ENCODE data around the gene ATP2B2.

ATP2B2 gene

DNA sequence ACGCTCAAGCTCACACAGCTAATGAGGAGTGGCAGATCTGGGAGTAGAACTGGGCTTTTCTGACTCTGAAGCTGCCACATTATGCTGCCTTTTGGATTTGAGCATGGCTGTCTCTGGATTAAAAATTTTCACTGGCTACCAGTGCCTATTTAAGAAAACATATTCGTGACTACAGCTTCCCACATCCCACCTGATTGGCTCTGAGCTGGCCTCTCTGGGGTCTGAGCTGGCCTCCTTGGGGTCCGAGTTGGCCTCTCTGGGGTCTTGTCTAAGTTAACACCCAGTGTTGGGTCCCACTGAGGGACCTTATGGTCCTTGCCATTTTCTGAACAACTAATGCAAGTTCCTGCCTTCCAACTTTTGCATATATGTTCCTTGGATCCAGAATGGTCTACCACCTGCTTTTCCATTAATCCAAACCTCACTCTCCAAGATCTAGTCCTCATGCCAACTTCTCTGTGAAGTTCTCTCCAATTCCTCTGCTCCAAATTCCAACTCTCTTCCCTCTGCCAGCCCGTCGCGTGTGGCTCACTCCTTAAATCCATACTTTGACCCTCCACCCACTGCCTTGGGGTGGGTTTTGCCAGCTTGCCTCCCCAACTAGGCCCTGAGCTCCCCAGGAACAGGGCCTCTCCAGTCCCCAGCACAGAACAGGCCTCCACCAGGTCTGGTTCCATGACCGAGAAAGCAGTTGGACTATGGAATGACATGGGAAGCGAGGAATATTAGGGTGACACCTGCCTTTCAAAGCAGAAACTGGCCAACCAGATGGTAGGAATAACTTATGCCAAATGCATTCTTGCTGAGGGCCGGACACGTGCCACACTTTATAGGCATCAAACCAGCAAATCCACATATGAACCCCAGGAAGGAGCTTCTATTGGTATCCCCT is 42.5 kb downstream of the ATP2B2 start:
- no peaks in the 10 kb centered on the region for H3K4me1 ChIP-seq (ENCODE audit: insufficient read depth, insufficient read length)
- H3K9ac ChIP-seq (ENCODE audit: insufficient read length, low read depth): no peak overlapping the region
- DNase-seq (ENCODE audit: low read depth, low spot score): no peak
- TF ChIP-seq SUZ12 (IDR thresholded peaks at IDR 0.05; ENCODE audit: extremely low read depth, insufficient read depth, insufficient read length): no peak
- TF ChIP-seq YY1 (IDR thresholded peaks at IDR 0.05; ENCODE audit: insufficient read depth, insufficient read length): no peak
- TF ChIP-seq ZNF274 (IDR thresholded peaks at IDR 0.05; ENCODE audit: low read depth, low read length): no peak
- peaks cover 19% of the 10 kb centered on the region for H3K27me3 ChIP-seq (ENCODE audit: insufficient read depth, insufficient read length)
- no peak overlapping the region for H3K4me3 ChIP-seq (ENCODE audit: insufficient read length, low read depth)
- no peaks in the 10 kb centered on the region for H3K9me3 ChIP-seq (ENCODE audit: insufficient read depth, low read length)
- no peaks in the 10 kb centered on the region for H3K36me3 ChIP-seq (ENCODE audit: insufficient read depth, insufficient read length, low read length)

DNA sequence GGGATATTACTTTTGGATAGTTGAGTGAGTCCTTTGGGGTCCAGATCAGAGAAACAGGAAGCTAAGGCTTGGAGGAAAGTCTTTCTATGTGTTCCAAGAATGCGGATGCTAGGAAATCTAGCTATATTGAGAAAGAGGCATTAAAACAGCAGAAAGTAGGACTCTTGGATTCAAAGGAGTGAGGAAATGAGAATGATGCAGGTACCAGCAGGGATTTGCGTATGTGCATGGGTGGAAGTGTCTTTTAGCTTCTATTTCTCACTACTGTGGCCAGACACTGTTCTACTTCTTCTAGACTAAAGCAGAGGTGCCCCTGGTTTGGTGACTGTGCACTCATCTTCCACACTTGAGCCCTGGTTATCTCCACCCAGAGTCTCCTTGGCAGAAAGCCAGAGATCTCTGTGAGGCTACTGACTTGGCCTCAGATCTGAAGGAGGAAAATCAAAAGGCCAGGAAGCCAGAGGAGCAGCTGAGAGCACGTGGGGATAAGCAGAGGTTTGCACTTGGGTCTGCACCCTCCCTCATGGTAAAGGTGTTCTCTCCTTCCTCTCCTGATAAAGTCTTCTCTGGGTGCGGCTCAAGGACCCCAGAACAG is 44.3 kb downstream of the ATP2B2 start:
- Histone ChIP-seq H3K4me1 (ENCODE audit: insufficient read depth, insufficient read length) (no peaks in the 10 kb centered on the region), H3K4me3 (ENCODE audit: insufficient read length, low read depth) (no peak overlapping the region), H3K9ac (ENCODE audit: insufficient read length, low read depth) (no peak overlapping the region), H3K27me3 (ENCODE audit: insufficient read depth, insufficient read length) (peaks cover 25% of the 10 kb centered on the region), H3K9me3 (ENCODE audit: insufficient read depth, low read length) (no peaks in the 10 kb centered on the region), H3K36me3 (ENCODE audit: insufficient read depth, insufficient read length, low read length) (no peaks in the 10 kb centered on the region)
- DNase-seq (ENCODE audit: low read depth, low spot score): no peak
- TF ChIP-seq ZNF274 (IDR thresholded peaks at IDR 0.05; ENCODE audit: low read depth, low read length) (no peak), SUZ12 (IDR thresholded peaks at IDR 0.05; ENCODE audit: extremely low read depth, insufficient read depth, insufficient read length) (no peak), YY1 (IDR thresholded peaks at IDR 0.05; ENCODE audit: insufficient read depth, insufficient read length) (no peak)

DNA sequence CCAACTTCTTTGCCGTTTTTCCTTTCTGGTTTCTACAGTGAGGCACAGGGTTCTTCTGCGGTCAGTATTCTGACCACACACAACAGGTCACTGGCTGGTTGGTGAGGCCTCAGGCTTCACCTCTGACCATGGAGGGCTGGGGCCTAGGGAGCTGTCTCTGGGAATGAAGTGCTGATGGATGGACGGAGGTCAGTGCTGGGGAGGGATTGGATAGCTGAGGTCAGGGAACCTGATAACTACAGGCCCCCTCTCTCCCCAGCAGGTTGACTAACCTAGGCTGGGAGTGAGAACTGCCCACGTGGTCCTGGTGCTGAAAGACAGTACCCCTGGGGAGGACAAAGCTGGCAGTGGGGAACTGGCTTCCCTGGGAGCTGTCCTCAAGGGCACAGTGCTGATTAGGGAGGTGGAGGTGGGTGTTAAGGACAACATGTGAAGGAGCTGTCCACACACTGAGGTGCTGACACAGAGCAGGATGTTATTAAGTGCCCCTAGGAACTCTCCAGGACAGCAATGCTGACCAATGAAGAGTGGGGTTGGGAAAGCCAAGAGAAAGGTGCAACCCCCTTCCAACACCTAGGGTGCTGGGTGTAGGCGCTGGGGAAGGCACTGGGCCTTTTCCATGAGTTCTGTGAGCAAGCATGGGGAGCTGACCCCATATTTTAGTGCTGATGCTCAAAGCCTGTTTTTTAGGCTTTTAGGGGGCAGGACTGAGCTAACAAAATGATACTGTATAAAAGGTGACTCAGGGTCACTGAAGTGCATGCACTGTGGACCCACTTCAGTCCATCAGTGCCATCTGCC is 45.2 kb downstream of the ATP2B2 start:
- peak; percentile 95 for DNase-seq (ENCODE audit: low read depth, low spot score)
- TF ChIP-seq ZNF274 (IDR thresholded peaks at IDR 0.05; ENCODE audit: low read depth, low read length) (no peak), SUZ12 (IDR thresholded peaks at IDR 0.05; ENCODE audit: extremely low read depth, insufficient read depth, insufficient read length) (no peak), YY1 (IDR thresholded peaks at IDR 0.05; ENCODE audit: insufficient read depth, insufficient read length) (no peak)
- peaks cover 25% of the 10 kb centered on the region for H3K27me3 ChIP-seq (ENCODE audit: insufficient read depth, insufficient read length)
- no peak overlapping the region for H3K4me3 ChIP-seq (ENCODE audit: insufficient read length, low read depth)
- no peak overlapping the region for H3K9ac ChIP-seq (ENCODE audit: insufficient read length, low read depth)
- H3K36me3 ChIP-seq (ENCODE audit: insufficient read depth, insufficient read length, low read length): no peaks in the 10 kb centered on the region
- no peaks in the 10 kb centered on the region for H3K9me3 ChIP-seq (ENCODE audit: insufficient read depth, low read length)
- H3K4me1 ChIP-seq (ENCODE audit: insufficient read depth, insufficient read length): no peaks in the 10 kb centered on the region

DNA sequence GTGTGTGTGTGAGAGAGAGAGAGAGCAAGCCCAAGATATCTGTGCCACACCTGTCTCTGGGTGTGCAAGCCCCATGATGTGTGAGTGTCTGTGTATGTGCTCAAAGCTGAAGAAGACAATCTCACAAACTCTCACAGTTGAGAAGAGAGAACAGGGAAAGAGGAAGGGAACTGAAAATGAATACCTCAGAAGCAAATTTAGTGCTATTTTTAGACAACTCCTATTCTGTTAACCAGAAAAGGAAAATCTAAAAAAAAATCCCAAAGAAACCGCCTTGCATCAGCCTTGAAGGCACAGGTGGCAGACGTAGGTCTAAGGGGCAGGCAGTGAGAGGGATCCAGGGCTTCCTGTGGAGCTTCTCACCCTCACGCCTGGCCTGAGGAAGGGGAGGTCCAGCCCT is 47.8 kb downstream of the ATP2B2 start:
- H3K36me3 ChIP-seq (ENCODE audit: insufficient read depth, insufficient read length, low read length): no peaks in the 10 kb centered on the region
- H3K9me3 ChIP-seq (ENCODE audit: insufficient read depth, low read length): no peaks in the 10 kb centered on the region
- no peak overlapping the region for H3K9ac ChIP-seq (ENCODE audit: insufficient read length, low read depth)
- TF ChIP-seq ZNF274 (IDR thresholded peaks at IDR 0.05; ENCODE audit: low read depth, low read length) (no peak), YY1 (IDR thresholded peaks at IDR 0.05; ENCODE audit: insufficient read depth, insufficient read length) (no peak)
- no peaks in the 10 kb centered on the region for H3K4me1 ChIP-seq (ENCODE audit: insufficient read depth, insufficient read length)
- no peak overlapping the region for H3K4me3 ChIP-seq (ENCODE audit: insufficient read length, low read depth)
- peaks cover 47% of the 10 kb centered on the region for H3K27me3 ChIP-seq (ENCODE audit: insufficient read depth, insufficient read length)
- DNase-seq (ENCODE audit: low read depth, low spot score): no peak

DNA sequence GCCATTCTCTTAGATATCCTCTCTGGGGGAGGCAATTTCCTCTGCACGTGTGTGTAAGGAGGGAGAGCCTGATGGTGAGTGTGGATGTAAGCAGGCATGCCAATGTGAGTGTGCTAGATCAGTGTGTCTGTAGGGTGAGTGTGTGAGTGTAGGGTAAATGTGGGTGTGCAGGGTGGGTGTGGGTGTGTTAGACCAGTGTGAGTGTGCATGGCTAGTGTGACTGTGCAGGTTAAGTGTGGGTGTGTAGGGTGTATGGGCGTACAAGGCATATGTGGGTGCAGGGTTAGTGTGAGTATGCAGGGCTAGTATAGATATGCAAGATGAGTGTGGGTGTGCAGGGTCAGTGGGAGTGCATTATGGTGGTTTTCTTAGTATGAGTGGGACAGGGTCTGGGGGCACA is 48.4 kb downstream of the ATP2B2 start:
- H3K36me3 ChIP-seq (ENCODE audit: insufficient read depth, insufficient read length, low read length): no peaks in the 10 kb centered on the region
- no peaks in the 10 kb centered on the region for H3K9me3 ChIP-seq (ENCODE audit: insufficient read depth, low read length)
- H3K4me1 ChIP-seq (ENCODE audit: insufficient read depth, insufficient read length): no peaks in the 10 kb centered on the region
- no peak overlapping the region for H3K4me3 ChIP-seq (ENCODE audit: insufficient read length, low read depth)
- no peak for DNase-seq (ENCODE audit: low read depth, low spot score)
- H3K27me3 ChIP-seq (ENCODE audit: insufficient read depth, insufficient read length): peaks cover 49% of the 10 kb centered on the region
- TF ChIP-seq YY1 (IDR thresholded peaks at IDR 0.05; ENCODE audit: insufficient read depth, insufficient read length): no peak
- TF ChIP-seq ZNF274 (IDR thresholded peaks at IDR 0.05; ENCODE audit: low read depth, low read length): no peak
- no peak for TF ChIP-seq SUZ12 (IDR thresholded peaks at IDR 0.05; ENCODE audit: extremely low read depth, insufficient read depth, insufficient read length)
- no peak overlapping the region for H3K9ac ChIP-seq (ENCODE audit: insufficient read length, low read depth)

DNA sequence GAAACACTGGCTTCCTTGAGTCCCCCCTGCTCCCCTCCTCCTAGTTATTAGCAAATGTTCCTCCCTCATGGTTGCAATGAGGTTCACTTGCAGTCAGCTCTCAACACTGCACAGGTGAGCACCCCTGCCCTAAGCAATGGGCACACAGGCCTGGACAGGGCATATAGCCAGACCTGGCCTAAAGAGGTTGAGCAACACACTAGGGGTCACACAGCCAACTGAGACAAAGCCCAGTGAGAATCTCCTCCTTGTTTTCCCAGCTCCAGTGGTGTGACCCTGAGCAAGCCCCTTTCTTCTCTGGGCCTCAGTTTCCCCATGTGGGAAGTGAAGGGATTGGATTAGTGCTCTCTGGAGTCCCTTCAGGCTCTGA is 49.9 kb downstream of the ATP2B2 start:
- no peak for DNase-seq (ENCODE audit: low read depth, low spot score)
- no peak overlapping the region for H3K9ac ChIP-seq (ENCODE audit: insufficient read length, low read depth)

More for the DNA sequence above, 49.9 kb downstream of the ATP2B2 start:
- Histone ChIP-seq H3K4me1 (ENCODE audit: insufficient read depth, insufficient read length) (no peaks in the 10 kb centered on the region), H3K36me3 (ENCODE audit: insufficient read depth, insufficient read length, low read length) (no peaks in the 10 kb centered on the region), H3K9me3 (ENCODE audit: insufficient read depth, low read length) (no peaks in the 10 kb centered on the region), H3K27me3 (ENCODE audit: insufficient read depth, insufficient read length) (peaks cover 46% of the 10 kb centered on the region), H3K4me3 (ENCODE audit: insufficient read length, low read depth) (no peak overlapping the region)
- TF ChIP-seq YY1 (IDR thresholded peaks at IDR 0.05; ENCODE audit: insufficient read depth, insufficient read length): no peak
- TF ChIP-seq ZNF274 (IDR thresholded peaks at IDR 0.05; ENCODE audit: low read depth, low read length): no peak
- no peak for TF ChIP-seq SUZ12 (IDR thresholded peaks at IDR 0.05; ENCODE audit: extremely low read depth, insufficient read depth, insufficient read length)
